D721Med (cell line): ENCODE measurements around the gene TMED4.
A peak's percentile ranks its signal among the peaks of the same experiment; 100 is the strongest.
"Not testable (repeated sequence)": the region's sequence is repeated elsewhere in the genome, so short reads cannot be mapped to it uniquely, and the experiment has no call there.

ENCODE experiments used
- DNase-seq: peaks from one replicate; pipeline ENCODE4 v3.0.0; 2011; ENCODE audit warnings: low spot score; ENCODE audit not compliant: insufficient read length
- FAIRE-seq: peaks from 2 replicates; lab custom pipeline; 2011; peaks lifted over from hg19 to GRCh38; lab: Jason Lieb, UNC
- CTCF ChIP-seq: IDR thresholded peaks from 2 replicates; pipeline ENCODE4 v1.5.1; 2012; ENCODE audit warnings: mild to moderate bottlenecking, control low read depth; ENCODE audit not compliant: insufficient read depth; ENCODE audit errors: missing control alignments

TMED4 gene

GRCh38 chr7:44566680-44567079, 15.4 kb downstream of the TMED4 start:
- no peak for DNase-seq
- no peak for FAIRE-seq
- no peak for TF ChIP-seq CTCF

- DNase-seq (no peak), FAIRE-seq (no peak)
- TF ChIP-seq CTCF, result no peak
Observed at GRCh38 chr7:44565795-44566559, 16.1 kb downstream of the TMED4 start.

GRCh38 chr7:44565097-44565794, 16.8 kb downstream of the TMED4 start:
- TF ChIP-seq CTCF, result peak; percentile 81
- DNase-seq (peak; percentile 58), FAIRE-seq (no peak)

- DNase-seq (no peak), FAIRE-seq (no peak)
- no peak for TF ChIP-seq CTCF
Observed at GRCh38 chr7:44564606-44565005, 17.4 kb downstream of the TMED4 start.

- DNase-seq (no peak), FAIRE-seq (no peak)
- TF ChIP-seq CTCF, result no peak
Observed at GRCh38 chr7:44563171-44563679, 18.8 kb downstream of the TMED4 start.

- not testable (repeated sequence) for FAIRE-seq, DNase-seq
Observed at GRCh38 chr7:44562622-44562962, 19.4 kb downstream of the TMED4 start.

- no peak for TF ChIP-seq CTCF
- DNase-seq, result no peak
- FAIRE-seq, result no peak
Observed at GRCh38 chr7:44561962-44562621, 19.9 kb downstream of the TMED4 start.
